Measurements from ENCODE around the gene RBM26. TPM values are rescaled to one million over a fixed set of nuclear protein-coding genes. Genes with fewer than 3 reads are reported as not detected.

RBM26 gene
- 10 to 100 TPM; 61.3 to 79.6 TPM for total RNA-seq

GRCh38 chr13:79405831-79406596 is at the start of gene RBM26:
Gene RBM26, minus strand, starts transcription at chr13:79406255. Its CDS starts 481 bp downstream, at chr13:79405774.
- peak within 1 kb of the TSS; percentile 98 for H3K27ac Mint-ChIP-seq
- POLR2A ChIA-PET: interaction anchor here (0.6 to 3.0 kb wide), 12 partner anchors 8 to 1081 kb away, joined by 3 to 14 read pairs (median 3); partner anchors contain the start of gene NDFIP2

GRCh38 chr13:79455331-79455730 is 49.3 kb upstream of the RBM26 start:
- no peaks in the 10 kb centered on the region for H3K36me3 Mint-ChIP-seq (ENCODE audit: low read depth)
- CTCF ChIA-PET: interaction anchor here (0.7 to 6.4 kb wide), 2 partner anchors 28 to 32 kb away, joined by 3 to 36 read pairs; partner anchors contain the start of gene NDFIP2
- POLR2A ChIA-PET: interaction anchor here (1.0 to 3.9 kb wide), 2 partner anchors 26 kb away, joined by 5 to 58 read pairs; partner anchors contain the start of gene NDFIP2
- H3K4me1 Mint-ChIP-seq: peaks cover 69% of the 10 kb centered on the region
- no peaks in the 10 kb centered on the region for H3K9me3 Mint-ChIP-seq (ENCODE audit: low read depth)
- H3K4me3 Mint-ChIP-seq: no peak overlapping the region
- H3K27ac Mint-ChIP-seq: peak overlapping the region; percentile 10
- DNase-seq (no peak), ATAC-seq (no peak)
- H3K27me3 Mint-ChIP-seq: no peaks in the 10 kb centered on the region
- intact Hi-C loops (cut with DNase I, micrococcal nuclease): loop anchor here in 1 of 2 experiments (10.0 kb wide), 1 partner anchor 261 kb away; no protein-coding TSS in a partner anchor

More at GRCh38 chr13:79405831-79406596, at the start of gene RBM26:
- peaks cover 44% of the 10 kb centered on the region for H3K4me1 Mint-ChIP-seq
- intact Hi-C loops (cut with DNase I, micrococcal nuclease): loop anchor here (1.0 to 10.0 kb wide), 9 partner anchors 13 to 751 kb away; partner anchors contain the start of genes NDFIP2 (in 2 of the 2) and OBI1 (in 2 of the 2)
- CTCF ChIA-PET: interaction anchor here (1.2 to 3.8 kb wide), 5 partner anchors 14 to 135 kb away, joined by 5 to 24 read pairs (median 11); partner anchors contain the start of gene NDFIP2
- H3K4me3 Mint-ChIP-seq: no peak within 1 kb of the TSS
- no peaks in the 10 kb centered on the region for H3K9me3 Mint-ChIP-seq (ENCODE audit: low read depth)
- peak; percentile 87 for ATAC-seq
- no peaks in the 10 kb centered on the region for H3K27me3 Mint-ChIP-seq
- peaks cover 22% of the 10 kb centered on the region for H3K36me3 Mint-ChIP-seq (ENCODE audit: low read depth)
- peak; percentile 97 for DNase-seq

GRCh38 chr13:79452239-79452913 is 46.3 kb upstream of the RBM26 start:
- ChIA-PET POLR2A (interaction anchor here (0.6 to 1.8 kb wide), 4 partner anchors 29 to 60 kb away, joined by 3 to 43 read pairs (median 4); partner anchors contain the start of gene NDFIP2), CTCF (interaction anchor here (1.2 to 3.0 kb wide), 3 partner anchors 16 to 30 kb away, joined by 3 to 18 read pairs (median 10); partner anchors contain the start of gene NDFIP2)
- ATAC-seq: no peak
- Mint-ChIP-seq H3K4me1 (peaks cover 81% of the 10 kb centered on the region), H3K27me3 (no peaks in the 10 kb centered on the region), H3K27ac (peak overlapping the region; percentile 99), H3K9me3 (ENCODE audit: low read depth) (no peaks in the 10 kb centered on the region), H3K4me3 (peak overlapping the region; percentile 75), H3K36me3 (ENCODE audit: low read depth) (no peaks in the 10 kb centered on the region)
- DNase-seq: no peak
- intact Hi-C loops (cut with DNase I, micrococcal nuclease): loop anchor here (5.0 to 10.0 kb wide), 2 partner anchors 45 to 258 kb away; partner anchors contain the start of gene RBM26 (in 1 of the 2)

GRCh38 chr13:79451500-79451962 is 45.5 kb upstream of the RBM26 start:
- CTCF ChIA-PET: interaction anchor here (0.9 to 3.0 kb wide), 6 partner anchors 17 to 90 kb away, joined by 3 to 18 read pairs (median 4); partner anchors contain the start of gene NDFIP2
- Mint-ChIP-seq H3K9me3 (ENCODE audit: low read depth) (no peaks in the 10 kb centered on the region), H3K27ac (peak overlapping the region; percentile 99), H3K4me3 (peak overlapping the region; percentile 75), H3K27me3 (no peaks in the 10 kb centered on the region), H3K36me3 (ENCODE audit: low read depth) (no peaks in the 10 kb centered on the region), H3K4me1 (peaks cover 81% of the 10 kb centered on the region)
- DNase-seq (peak; percentile 97), ATAC-seq (peak; percentile 97)
- POLR2A ChIA-PET: interaction anchor here (0.6 to 1.8 kb wide), 6 partner anchors 28 to 59 kb away, joined by 3 to 43 read pairs (median 4); partner anchors contain the start of gene NDFIP2
- intact Hi-C loops (cut with DNase I, micrococcal nuclease): loop anchor here (1.0 to 10.0 kb wide), 8 partner anchors 30 to 257 kb away; partner anchors contain the start of genes NDFIP2 (in 2 of the 2) and RBM26 (in 2 of the 2)

- POLR2A ChIA-PET: interaction anchor here (1.9 kb wide), 1 partner anchor 33 kb away, joined by 4 read pairs; no protein-coding TSS in a partner anchor
- Mint-ChIP-seq H3K27me3 (no peaks in the 10 kb centered on the region), H3K27ac (peak overlapping the region; percentile 71), H3K36me3 (ENCODE audit: low read depth) (no peaks in the 10 kb centered on the region), H3K4me1 (peaks cover 84% of the 10 kb centered on the region), H3K4me3 (no peak overlapping the region), H3K9me3 (ENCODE audit: low read depth) (no peaks in the 10 kb centered on the region)
- CTCF ChIA-PET: interaction anchor here (1.9 to 3.0 kb wide), 2 partner anchors 26 to 32 kb away, joined by 7 to 18 read pairs; partner anchors contain the start of gene NDFIP2
- intact Hi-C loops (cut with DNase I, micrococcal nuclease): loop anchor here (2.0 to 10.0 kb wide), 6 partner anchors 43 to 255 kb away; partner anchors contain the start of gene RBM26 (in 2 of the 2)
- ATAC-seq (peak; percentile 17), DNase-seq (peak; percentile 72)
Measured at GRCh38 chr13:79450110-79450509, 44.1 kb upstream of the RBM26 start.

GRCh38 chr13:79448413-79448812 is 42.4 kb upstream of the RBM26 start:
- POLR2A ChIA-PET: no interaction called here

GRCh38 chr13:79447741-79448140 is 41.7 kb upstream of the RBM26 start:
- no peaks in the 10 kb centered on the region for H3K36me3 Mint-ChIP-seq (ENCODE audit: low read depth)
- peak overlapping the region; percentile 11 for H3K27ac Mint-ChIP-seq
- H3K4me1 Mint-ChIP-seq: peaks cover 78% of the 10 kb centered on the region
- intact Hi-C loops (cut with DNase I, micrococcal nuclease): no loop called here
- ChIA-PET POLR2A (no interaction called here), CTCF (interaction anchor here (1.0 to 1.9 kb wide), 3 partner anchors 54 to 67 kb away, joined by 3 to 4 read pairs (median 3); no protein-coding TSS in a partner anchor)
- no peaks in the 10 kb centered on the region for H3K27me3 Mint-ChIP-seq
- no peaks in the 10 kb centered on the region for H3K9me3 Mint-ChIP-seq (ENCODE audit: low read depth)
- H3K4me3 Mint-ChIP-seq: no peak overlapping the region
- DNase-seq (no peak), ATAC-seq (no peak)

More at GRCh38 chr13:79448413-79448812, 42.4 kb upstream of the RBM26 start:
- Mint-ChIP-seq H3K4me1 (peaks cover 78% of the 10 kb centered on the region), H3K27ac (no peak overlapping the region), H3K9me3 (ENCODE audit: low read depth) (no peaks in the 10 kb centered on the region), H3K27me3 (no peaks in the 10 kb centered on the region), H3K36me3 (ENCODE audit: low read depth) (no peaks in the 10 kb centered on the region), H3K4me3 (no peak overlapping the region)
- no peak for ATAC-seq
- CTCF ChIA-PET: no interaction called here
- intact Hi-C loops (cut with DNase I, micrococcal nuclease): no loop called here
- DNase-seq: no peak

- Mint-ChIP-seq H3K4me3 (no peak overlapping the region), H3K36me3 (ENCODE audit: low read depth) (no peaks in the 10 kb centered on the region), H3K4me1 (peaks cover 73% of the 10 kb centered on the region), H3K27me3 (no peaks in the 10 kb centered on the region), H3K27ac (peak overlapping the region; percentile 11), H3K9me3 (ENCODE audit: low read depth) (no peaks in the 10 kb centered on the region)
- no peak for DNase-seq
- intact Hi-C loops (cut with DNase I, micrococcal nuclease): no loop called here
- ChIA-PET POLR2A (interaction anchor here (2.0 kb wide), 1 partner anchor 34 kb away, joined by 7 read pairs; the partner anchor contains the start of gene NDFIP2), CTCF (interaction anchor here (0.8 to 1.9 kb wide), 5 partner anchors 37 to 67 kb away, joined by 3 to 4 read pairs (median 3); no protein-coding TSS in a partner anchor)
- ATAC-seq: no peak
Measured at GRCh38 chr13:79447141-79447540, 41.1 kb upstream of the RBM26 start.

- POLR2A ChIA-PET: interaction anchor here (0.6 to 2.0 kb wide), 6 partner anchors 11 to 53 kb away, joined by 3 to 9 read pairs (median 5); partner anchors contain the start of gene NDFIP2
- intact Hi-C loops (cut with DNase I, micrococcal nuclease): no loop called here
- ATAC-seq: peak; percentile 84
- Mint-ChIP-seq H3K4me1 (peaks cover 63% of the 10 kb centered on the region), H3K27ac (peak overlapping the region; percentile 56), H3K36me3 (ENCODE audit: low read depth) (no peaks in the 10 kb centered on the region), H3K9me3 (ENCODE audit: low read depth) (no peaks in the 10 kb centered on the region), H3K27me3 (no peaks in the 10 kb centered on the region), H3K4me3 (peak overlapping the region; percentile 33)
- CTCF ChIA-PET: interaction anchor here (0.6 to 1.9 kb wide), 9 partner anchors 18 to 603 kb away, joined by 3 to 15 read pairs (median 4); no protein-coding TSS in a partner anchor
- DNase-seq: peak; percentile 63
Measured at GRCh38 chr13:79445968-79446645, 40.1 kb upstream of the RBM26 start.

GRCh38 chr13:79442706-79443105 is 36.7 kb upstream of the RBM26 start:
- CTCF ChIA-PET: interaction anchor here (0.6 to 4.2 kb wide), 7 partner anchors 13 to 1321 kb away, joined by 3 to 24 read pairs (median 3); no protein-coding TSS in a partner anchor
- H3K4me3 Mint-ChIP-seq: no peak overlapping the region
- ATAC-seq: no peak

More at GRCh38 chr13:79442706-79443105, 36.7 kb upstream of the RBM26 start:
- Mint-ChIP-seq H3K9me3 (ENCODE audit: low read depth) (no peaks in the 10 kb centered on the region), H3K27me3 (no peaks in the 10 kb centered on the region), H3K27ac (no peak overlapping the region), H3K4me1 (peaks cover 33% of the 10 kb centered on the region), H3K36me3 (ENCODE audit: low read depth) (no peaks in the 10 kb centered on the region)
- POLR2A ChIA-PET: no interaction called here
- DNase-seq: no peak
- intact Hi-C loops (cut with DNase I, micrococcal nuclease): no loop called here

Measured in activated CD4-positive, alpha-beta T cell treated with anti-CD3 and anti-CD28 coated beads for 36 hours (primary cell).